HG02798 (cell line): ENCODE results near the gene KDM4B.
"Not testable (repeated sequence)": the region's sequence is repeated elsewhere in the genome, so short reads cannot be mapped to it uniquely, and the experiment has no call there.

Source experiments
- ATAC-seq: cut with Tn5 transposase; IDR thresholded peaks from one replicate; pipeline ENCODE4 v1.9.1; 2021; ENCODE audit warnings: mild to moderate bottlenecking; ENCODE audit not compliant: unreplicated experiment, poor library complexity

The KDM4B gene

GRCh38 chr19:4966591-4966990 lies 2.3 kb upstream of the KDM4B start:
- ATAC-seq, result no peak

- no peak for ATAC-seq
Measured at GRCh38 chr19:4967738-4968461, 1.0 kb upstream of the KDM4B start.

GRCh38 chr19:4969292-4969771 lies 419 bp downstream of the KDM4B start:
- ATAC-seq, result no peak

- no peak for ATAC-seq
Measured at GRCh38 chr19:4969772-4970531, 1.0 kb downstream of the KDM4B start.

- ATAC-seq, result no peak
Measured at GRCh38 chr19:4970558-4971423, 1.9 kb downstream of the KDM4B start.

- ATAC-seq, result no peak
Measured at GRCh38 chr19:4971424-4971793, 2.5 kb downstream of the KDM4B start.

- no peak for ATAC-seq
Measured at GRCh38 chr19:4971816-4972495, 3.0 kb downstream of the KDM4B start.

- no peak for ATAC-seq
Measured at GRCh38 chr19:4972509-4973230, 3.8 kb downstream of the KDM4B start.

GRCh38 chr19:4974880-4975469 lies 6.1 kb downstream of the KDM4B start:
- no peak for ATAC-seq

- not testable (repeated sequence) for ATAC-seq
Measured at GRCh38 chr19:4975601-4976000, 6.7 kb downstream of the KDM4B start.

- ATAC-seq, result no peak
Measured at GRCh38 chr19:4976401-4977298, 7.7 kb downstream of the KDM4B start.

- ATAC-seq, result no peak
Measured at GRCh38 chr19:4977299-4978174, 8.6 kb downstream of the KDM4B start.

- ATAC-seq, result no peak
Measured at GRCh38 chr19:4979211-4979807, 10.4 kb downstream of the KDM4B start.

GRCh38 chr19:4980067-4980466 lies 11.2 kb downstream of the KDM4B start:
- ATAC-seq, result no peak

- ATAC-seq, result no peak
Measured at GRCh38 chr19:4980838-4981680, 12.1 kb downstream of the KDM4B start.

GRCh38 chr19:4981681-4981958 lies 12.7 kb downstream of the KDM4B start:
- ATAC-seq, result no peak
